AG10803 (cell line): ENCODE measurements around the gene CERS6.
"Not testable (repeated sequence)": the region's sequence is repeated elsewhere in the genome, so short reads cannot be mapped to it uniquely, and the experiment has no call there.

Source experiments
- DNase-seq: peaks from one replicate; pipeline ENCODE4 v3.0.0; 2010; ENCODE audit warnings: low read depth
- H3K4me3 ChIP-seq: 2 replicates; pipeline ENCODE4 v1.5.1; 2011; ENCODE audit warnings: mild to moderate bottlenecking, low read length, control low read depth
- CTCF ChIP-seq: conservative IDR thresholded peaks from 2 replicates; pipeline ENCODE4 v1.5.1; 2011; ENCODE audit warnings: mild to moderate bottlenecking, low read length, control low read depth, inconsistent platforms

Gene CERS6

DNA sequence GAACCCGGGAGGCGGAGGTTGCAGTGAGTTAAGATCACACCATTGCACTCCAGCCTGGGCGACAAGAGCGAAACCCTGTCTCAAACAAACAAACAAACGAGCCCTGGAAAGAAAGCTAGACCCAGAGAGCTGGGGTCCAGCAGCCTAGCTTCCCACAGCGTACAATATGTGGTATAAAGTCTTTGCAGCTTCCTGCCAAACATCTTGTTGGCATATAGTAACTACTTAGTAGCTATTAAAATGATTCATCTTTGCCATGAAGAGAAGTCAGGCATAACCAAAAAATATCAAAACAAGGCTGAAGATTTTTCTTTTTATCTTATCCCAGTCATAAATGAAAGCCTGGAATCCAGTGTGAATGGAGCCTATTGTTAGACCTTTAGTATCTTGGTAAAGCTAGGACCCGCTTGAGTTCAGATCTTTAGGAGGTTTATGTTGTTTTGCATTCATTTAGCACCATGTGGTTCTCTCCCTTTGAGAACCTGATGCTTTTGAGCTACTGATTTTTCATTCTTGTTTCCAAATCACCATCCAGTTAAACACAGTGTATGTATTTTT is 206.7 kb downstream of the CERS6 start:
- no peak for TF ChIP-seq CTCF
- DNase-seq, result no peak
- no peak overlapping the region for H3K4me3 ChIP-seq

GRCh38 chr2:168663993-168664392 is 207.9 kb downstream of the CERS6 start:
- H3K4me3 ChIP-seq, result no peak overlapping the region
- DNase-seq, result no peak
- TF ChIP-seq CTCF, result no peak

GRCh38 chr2:168664715-168665114 is 208.6 kb downstream of the CERS6 start:
- H3K4me3 ChIP-seq, DNase-seq: not testable (repeated sequence)

GRCh38 chr2:168666339-168666738 is 210.3 kb downstream of the CERS6 start:
- no peak for TF ChIP-seq CTCF
- no peak for DNase-seq
- H3K4me3 ChIP-seq, result no peak overlapping the region

DNA sequence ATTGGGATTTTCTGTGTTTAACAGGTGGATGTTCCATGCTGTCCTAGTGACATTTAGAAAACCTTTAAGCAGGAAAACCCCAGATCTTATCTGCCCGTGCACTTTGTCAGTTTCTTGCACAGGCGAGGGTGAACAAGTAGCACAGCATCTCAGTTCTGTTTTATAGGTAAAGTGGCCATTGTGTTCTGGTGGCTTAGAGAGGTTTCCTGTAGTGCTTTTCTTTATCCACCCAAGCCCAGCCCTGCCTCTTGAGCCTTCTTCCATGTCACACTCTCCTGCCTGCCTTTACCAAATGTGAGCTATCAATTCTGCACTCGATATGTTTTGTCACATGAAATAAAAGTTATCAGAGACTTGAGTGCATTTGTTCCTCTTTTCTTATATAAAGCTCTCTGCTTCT is 211.1 kb downstream of the CERS6 start:
- no peak for TF ChIP-seq CTCF
- H3K4me3 ChIP-seq, result no peak overlapping the region
- DNase-seq, result no peak

DNA sequence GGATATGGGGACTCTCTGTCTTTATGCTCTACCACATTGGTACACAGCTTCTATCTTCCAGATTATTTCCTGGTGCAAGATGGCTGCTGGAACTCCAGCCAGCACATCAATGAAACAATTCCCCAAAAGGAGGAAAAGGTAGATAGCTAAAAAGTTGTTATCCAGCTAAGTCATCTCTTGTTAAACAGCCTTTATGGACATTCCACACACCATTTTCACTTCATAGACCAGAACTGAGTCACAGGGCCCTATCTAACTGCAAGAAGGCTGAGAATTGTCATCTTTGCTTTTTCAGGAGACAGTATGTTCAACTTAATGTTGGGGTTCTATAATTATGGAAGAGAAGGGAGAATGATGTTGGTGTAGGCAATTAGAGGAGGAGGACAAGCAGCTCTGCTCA is 213.1 kb downstream of the CERS6 start:
- DNase-seq, result no peak
- H3K4me3 ChIP-seq, result no peak overlapping the region
- TF ChIP-seq CTCF, result no peak

GRCh38 chr2:168670478-168670877 is 214.4 kb downstream of the CERS6 start:
- H3K4me3 ChIP-seq, result no peak overlapping the region
- DNase-seq, result no peak
- no peak for TF ChIP-seq CTCF

GRCh38 chr2:168671932-168672331 is 215.9 kb downstream of the CERS6 start:
- no peak overlapping the region for H3K4me3 ChIP-seq
- TF ChIP-seq CTCF, result no peak
- no peak for DNase-seq
